DMS 273 (cell line): ENCODE measurements around the gene LAD1.

ENCODE experiments used
- DNase-seq: peaks from one replicate; lab custom pipeline; 2025; ENCODE audit not compliant: unreplicated experiment; lab: John Stamatoyannopoulos, UW

The LAD1 gene

DNA sequence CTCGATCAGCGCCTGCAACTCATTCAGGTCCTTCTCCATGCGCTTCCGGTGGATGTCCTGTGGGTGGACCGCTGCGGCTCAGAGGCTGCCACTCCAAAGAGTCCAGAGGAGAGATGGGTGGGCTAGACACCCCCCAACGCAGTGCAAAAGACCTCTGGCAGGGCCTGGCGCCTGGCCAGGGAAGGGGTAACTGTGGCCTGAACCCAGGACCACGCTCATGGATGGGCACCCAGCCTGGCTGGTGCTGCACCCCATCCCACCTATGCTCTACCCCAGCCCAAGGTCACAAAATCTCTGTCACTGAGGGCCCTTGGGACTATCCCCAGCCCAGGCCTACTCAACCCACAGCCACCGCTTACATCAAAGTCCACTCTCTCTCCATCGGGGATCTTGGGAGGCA, 33.9 kb downstream of the LAD1 start:
- no peak for DNase-seq

DNA sequence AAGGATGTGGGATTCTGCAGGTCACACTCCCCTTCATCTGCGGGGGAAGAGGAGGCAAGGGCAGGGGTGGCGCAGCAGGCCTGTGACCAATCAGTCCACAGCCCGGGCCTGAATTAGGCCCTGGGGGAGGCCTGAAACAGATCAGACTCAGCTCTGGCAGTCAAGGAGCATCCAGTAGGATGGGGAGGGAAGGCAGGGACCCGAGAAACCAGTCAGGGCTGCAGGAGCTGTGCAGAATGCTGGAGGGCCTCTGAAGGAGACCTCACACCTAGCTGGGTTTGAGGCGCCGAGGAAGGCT, 34.4 kb downstream of the LAD1 start:
- DNase-seq = peak; percentile 62

DNA sequence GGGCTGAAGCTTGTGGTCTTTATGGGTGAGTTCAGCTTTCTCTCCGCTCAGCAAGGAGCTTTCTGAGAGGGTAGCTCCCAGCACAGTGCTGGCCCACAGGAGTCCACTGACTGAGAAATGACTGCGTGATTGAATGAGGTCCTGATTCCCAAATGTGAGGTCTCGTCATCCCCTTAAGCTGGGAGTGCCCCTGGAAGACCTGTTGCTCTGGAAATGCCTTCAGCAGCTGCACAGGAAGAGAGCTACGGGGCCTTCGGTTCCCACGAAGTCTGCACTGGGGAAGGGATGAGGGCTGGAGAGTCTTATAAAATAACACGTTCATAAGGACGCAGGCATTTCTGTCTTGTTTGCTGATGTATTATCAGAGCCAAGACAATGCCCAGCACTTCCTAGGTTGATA, 35.7 kb downstream of the LAD1 start:
- DNase-seq = no peak

DNA sequence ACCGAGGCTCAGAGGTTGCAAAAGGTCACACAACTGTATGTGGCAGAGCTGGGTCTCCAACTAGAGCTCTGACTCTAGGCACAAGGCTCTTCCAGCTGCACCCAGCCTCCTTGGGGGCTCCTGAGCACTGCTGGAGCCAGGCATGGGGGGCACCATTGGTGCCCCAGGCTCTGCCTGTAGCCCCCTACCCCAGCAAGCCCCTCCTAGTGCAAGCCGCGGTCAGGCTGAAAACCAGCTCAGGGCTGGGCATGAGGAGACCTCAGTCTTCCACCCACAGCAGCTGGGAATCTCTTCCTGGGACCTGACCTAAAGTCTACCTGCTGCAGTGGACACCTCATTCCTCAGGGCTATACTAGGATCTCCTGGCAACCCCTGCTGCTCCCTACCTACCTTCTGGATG, 36.2 kb downstream of the LAD1 start:
- DNase-seq = no peak

DNA sequence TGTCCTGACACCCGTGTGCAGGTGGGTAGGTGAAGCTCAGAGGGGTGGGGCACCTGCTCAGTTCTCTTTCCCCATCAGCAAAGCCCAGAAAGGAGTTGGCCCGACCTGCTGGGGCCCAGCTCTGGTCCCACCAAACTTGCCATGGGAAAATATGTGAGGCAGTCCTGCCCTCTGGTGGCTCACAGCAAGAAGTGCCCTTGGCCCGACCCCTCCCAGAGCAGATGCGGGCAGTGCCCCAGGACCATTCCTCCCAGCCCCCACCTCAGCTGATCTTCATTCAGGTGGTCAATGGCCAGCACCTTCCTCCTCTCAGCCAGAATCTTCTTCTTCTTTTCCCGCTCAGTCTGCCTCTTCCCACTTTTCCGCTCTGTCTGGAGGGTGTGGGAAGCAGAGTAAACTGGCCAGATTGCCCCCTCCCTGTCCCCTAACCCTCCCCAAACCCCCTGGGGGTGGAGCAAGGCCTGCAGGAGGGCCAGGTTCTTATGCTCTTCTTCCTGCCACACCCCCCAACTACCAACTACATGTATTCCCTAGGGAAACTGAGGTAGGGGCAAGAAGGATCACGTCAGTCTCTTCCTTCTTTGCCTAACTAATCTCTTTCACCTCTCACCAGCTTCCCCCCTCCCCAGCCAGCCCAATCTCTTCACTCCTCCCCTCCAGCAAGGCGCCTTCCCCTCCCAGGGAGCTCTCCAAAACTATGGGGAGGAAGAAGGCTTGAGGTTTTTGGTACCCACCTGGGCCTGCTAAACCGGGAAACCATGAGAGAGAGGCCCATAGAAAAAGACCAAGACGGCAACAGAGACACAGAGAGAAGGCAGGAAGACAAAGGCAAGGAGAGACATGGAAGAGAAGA, 37.2 kb downstream of the LAD1 start:
- peak; percentile 81 for DNase-seq

DNA sequence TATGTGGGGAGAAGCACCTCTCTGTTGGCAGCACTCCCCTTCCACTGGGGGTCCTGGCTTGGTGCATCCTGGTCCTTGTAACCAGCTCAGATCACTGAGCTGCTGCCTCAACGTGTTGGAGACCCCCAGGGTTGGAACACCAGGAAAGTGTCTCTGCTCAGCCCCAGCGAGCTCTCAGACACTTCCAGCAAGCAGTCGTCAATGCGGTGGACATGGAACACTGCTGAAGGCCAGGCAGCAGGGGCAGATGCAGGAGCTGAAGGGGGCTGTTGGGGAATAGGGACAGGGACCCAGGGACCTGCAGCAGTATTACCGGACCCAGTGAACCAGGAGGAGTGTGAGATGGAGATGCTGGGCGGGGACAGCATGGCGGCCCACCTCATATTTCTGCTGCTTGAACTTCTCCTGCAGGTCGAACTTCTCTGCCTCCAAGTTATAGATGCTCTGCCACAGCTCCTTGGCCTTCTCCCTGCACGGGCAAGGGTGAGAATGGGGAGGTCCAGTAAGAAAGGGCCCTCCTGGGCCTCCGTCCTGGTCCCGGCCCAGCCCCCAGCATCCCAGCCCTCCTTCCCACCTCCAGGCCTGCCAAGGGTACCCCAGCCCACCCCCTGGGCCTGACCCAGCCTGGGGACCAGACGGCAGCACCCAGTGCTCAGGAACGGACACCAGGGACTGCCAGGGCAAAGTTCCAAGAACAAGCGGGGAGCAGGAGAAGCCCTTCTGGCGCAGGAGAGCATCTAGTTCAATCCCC, 38.0 kb downstream of the LAD1 start:
- no peak for DNase-seq

DNA sequence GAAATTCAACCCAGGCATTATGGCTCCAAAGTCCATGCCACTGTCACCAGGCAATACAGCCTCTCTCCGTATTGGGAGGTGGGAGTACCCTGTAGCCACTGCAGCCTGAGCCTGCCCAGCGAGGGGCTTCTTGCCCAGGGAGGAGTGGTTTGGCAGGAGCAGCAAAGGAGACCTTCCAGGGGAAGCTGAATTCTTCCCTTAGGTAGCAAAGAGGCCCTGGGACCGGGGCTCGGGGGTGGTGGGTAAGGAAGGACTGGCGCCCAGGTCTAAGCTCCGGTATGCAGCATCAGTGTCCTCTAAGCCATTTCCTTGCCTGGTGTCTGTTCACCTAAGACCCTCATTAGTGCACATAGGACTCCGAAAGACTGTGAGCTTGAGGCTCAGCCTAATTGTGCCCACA, 38.6 kb downstream of the LAD1 start:
- DNase-seq = no peak

DNA sequence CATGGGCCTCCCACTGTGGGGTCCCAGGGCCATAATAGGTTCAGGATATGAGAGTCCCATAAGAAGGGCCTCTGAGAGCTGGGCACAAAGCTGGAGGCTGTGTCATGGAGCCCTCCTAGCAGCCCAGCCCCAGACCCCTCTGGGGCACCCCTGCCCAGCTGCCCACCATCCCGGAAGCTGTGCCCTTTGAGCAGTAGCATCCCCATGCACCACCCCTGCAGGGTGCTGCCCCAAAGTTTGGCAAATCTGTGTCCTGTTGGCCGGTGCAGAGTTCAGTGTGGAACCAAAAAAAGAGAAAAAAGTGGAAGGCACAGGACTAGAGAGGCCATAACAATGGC, 39.3 kb downstream of the LAD1 start:
- no peak for DNase-seq

DNA sequence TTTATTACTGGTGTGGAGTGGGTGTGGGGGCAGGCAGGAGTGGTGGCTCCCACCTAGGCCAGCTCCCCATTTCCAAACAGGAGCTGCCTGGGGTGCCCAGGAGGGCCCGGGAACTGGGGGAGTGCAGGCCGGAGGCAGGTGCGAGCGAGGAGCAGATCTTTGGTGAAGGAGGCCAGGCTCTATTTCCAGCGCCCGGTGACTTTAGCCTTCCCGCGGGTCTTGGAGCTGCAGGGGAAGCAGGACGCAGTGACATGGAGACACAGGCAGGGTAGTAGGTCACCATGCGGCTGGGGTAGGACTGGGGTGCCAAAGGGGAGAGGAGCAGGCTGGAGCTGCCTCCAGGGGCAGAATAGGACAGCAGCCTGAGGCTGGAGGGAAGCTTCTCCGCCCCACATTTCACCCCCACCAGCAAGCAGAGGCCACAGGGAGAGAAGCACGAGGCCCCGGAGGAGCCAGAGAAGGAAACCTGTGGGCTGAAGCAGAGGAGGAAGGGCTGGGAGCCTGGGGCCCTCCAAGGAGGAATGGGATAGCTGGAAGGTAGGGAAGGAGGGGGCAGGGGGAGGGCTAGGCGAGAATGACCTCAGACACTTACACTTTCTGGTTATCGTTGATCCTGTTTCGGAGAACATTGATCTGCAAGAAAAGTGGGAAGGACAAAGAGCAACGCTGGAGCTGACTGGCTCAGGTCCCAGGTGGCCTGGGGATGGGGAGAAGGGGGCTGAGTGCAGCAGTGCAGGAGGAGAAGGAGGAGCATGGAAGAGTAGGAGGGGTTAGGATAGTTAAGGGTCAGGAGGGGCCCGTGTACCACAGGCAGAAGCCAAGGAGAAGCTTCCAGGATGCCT, 39.9 kb downstream of the LAD1 start:
- DNase-seq = no peak

DNA sequence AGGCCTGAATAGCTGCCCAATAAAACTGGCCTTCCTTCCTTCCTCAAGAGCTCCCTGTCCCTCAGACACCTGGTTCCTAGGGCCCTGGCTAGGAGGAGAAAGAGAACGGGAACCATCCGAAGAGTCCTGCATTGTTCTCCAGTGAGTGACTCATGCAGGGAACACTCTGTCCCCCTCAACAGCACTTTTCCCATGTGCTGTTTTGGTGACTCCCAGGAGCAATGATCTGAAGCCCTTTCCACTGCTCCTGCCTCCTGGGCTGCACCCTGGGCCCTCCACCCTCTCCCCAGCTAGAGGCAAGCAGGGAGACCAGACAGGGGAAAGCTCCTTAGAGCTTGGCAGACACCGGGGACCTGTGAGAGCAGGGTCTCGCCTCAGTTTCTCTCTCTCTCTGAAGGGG, 40.5 kb downstream of the LAD1 start:
- DNase-seq = no peak

DNA sequence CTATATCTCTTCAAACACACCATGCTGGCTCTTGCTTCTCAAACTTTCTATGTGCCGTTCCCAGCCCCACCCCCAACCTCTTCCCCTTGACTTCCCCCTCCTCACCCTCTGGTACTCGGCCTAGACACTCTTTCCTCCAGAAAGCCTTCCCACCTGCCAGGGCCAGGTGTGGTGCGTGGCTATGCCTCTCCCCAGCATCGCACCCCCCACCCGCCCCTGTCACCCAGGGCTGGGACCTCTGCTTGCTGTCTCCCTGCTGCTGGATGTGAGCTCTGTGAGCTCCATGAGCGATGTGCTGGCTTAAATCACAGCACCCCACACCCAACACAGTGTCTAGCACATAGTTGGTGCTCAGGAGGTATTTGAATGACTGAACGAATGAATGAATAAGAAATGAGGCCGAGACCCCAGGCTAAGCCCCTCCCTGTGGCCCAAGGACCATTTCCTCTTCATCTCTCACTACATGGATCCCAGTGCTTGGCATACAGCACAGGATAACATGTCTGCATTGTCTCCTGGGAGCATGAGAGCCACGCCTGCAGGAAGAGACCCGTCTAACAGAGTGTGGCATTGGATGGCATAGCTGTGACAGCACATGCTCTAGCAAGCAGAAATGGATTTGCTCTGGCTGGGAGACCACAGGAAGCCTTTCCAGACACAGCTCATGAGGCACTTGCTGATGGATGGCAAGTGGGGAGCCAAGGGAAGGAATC, 41.3 kb downstream of the LAD1 start:
- no peak for DNase-seq

DNA sequence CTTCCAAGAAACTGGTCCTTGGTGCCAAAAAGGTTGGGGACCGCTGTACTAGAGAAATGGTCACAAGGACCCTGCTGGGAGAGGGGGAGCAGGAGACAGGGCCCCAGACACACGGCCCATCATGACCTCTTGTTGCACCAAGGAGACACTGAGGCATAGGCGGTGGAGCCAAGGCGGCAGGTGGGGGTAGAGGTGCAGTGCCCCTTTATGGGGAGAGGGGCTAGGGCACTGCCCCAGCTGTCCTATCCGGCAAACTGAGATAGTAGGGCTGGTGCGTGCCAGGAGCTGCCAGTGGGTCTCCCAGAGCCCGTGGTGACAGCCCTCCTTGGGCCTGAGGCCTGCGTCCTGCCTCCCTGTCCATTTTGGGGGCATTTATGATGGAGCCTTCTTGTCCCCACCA, 41.9 kb downstream of the LAD1 start:
- no peak for DNase-seq

DNA sequence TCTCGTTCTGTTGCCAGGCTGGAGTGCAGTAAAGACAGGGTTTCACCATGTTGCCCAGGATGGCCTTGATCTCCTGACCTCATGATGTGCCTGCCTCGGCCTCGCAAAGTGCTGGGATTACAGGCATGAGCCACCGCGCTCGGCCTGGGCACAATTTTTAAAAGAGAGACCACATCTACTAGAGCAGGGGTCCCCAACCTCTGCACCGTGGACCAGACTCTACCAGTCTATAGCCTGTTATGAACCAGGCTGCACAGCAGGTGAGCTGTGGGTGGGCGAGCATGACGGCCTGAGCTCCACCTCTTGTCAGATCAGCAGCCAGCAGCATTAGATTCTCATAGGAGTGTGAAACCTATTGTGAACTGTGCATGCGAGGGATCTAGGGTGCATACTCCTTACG, 42.4 kb downstream of the LAD1 start:
- no peak for DNase-seq

DNA sequence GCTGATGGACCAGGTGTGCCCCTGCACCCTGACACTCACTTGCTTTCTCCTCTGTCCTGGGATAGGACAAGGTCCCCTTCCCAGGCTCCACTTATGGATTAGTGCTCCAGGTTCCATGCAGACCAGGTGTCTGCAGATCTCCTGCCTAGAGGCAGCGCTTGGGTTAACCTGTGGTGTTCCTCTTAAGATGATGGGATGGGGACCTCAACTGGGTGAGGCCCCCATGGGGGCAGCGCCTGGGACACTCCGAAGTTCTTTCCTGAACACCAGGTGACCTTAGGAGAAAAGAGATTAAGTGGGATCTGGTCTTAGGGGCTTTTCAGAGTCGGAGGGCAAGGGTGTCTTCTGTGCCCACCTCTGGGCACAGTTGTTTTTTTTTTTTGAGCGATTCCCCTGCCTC, 42.9 kb downstream of the LAD1 start:
- DNase-seq = no peak

DNA sequence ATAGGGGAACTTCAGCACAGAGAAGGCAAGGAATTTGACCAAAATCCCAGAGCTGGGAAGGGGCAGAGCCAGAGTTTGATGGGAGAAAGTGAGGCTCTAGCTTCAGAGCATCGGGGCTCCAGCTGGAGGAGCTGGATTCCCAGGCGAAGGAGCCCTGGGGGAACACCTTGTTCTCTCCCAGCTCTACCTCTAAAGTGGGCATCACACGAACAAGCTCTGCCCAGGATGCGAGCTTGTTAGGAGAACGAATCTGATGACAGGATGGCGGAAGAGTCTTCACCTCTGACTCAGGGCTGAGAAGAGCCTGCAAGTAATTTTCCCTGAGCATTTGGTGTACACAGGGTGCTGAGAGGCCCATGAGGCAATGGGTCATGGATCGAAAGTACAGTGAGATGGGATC, 43.7 kb downstream of the LAD1 start:
- no peak for DNase-seq

DNA sequence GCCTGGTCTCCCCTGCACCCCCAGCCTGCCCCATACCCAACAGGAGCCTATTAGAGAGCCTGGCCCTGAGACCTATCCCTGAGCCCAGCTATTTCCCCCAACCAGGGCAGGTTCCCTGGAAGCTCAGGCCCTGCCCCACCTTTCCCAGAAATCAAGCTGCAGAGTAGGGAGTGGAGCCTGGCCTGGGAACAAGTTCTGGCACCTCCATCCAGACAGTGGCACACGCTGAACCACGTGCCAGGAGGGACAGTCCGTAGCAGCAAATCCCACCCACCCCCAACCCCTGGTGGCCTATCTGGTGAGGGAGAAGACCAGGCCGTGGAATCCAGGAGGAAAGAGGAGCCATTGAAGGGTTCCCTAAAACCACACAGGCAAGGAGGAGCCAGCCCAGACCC, 44.2 kb downstream of the LAD1 start:
- no peak for DNase-seq

DNA sequence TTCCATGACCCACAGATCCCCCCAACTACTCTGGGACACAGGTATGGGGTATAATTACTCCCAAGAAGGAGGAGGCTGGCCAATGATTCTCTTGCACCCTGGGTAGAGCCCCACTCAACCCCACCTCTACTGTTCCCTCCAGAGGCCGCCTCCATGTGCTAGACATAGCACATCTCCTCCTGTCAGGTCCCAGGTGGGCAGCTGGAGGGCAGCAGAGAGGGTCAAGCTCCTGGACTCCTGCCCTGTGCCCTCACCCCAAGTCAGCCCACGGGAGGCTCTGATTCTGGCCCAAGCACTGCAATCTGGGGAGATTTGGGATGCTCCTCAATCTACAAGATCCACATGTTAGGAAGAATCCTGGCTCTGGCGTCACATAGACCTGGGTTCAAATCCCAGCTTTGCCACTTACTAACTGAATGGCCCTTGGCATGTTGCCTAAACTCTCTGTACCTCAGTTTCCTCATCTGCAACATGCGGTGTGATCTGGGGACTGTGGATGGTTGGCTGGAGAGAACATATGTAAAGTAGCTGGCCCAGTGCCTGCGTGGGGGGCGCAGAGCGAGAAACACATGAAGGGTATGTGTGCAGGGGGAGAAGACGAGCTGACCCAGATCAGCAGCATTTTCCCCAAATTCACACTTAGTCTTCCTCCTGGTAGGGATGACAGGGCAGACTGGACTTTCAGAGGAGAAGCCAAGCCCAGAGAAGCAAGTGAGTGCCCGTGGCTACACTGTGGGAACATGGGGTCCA, 44.8 kb downstream of the LAD1 start:
- no peak for DNase-seq

DNA sequence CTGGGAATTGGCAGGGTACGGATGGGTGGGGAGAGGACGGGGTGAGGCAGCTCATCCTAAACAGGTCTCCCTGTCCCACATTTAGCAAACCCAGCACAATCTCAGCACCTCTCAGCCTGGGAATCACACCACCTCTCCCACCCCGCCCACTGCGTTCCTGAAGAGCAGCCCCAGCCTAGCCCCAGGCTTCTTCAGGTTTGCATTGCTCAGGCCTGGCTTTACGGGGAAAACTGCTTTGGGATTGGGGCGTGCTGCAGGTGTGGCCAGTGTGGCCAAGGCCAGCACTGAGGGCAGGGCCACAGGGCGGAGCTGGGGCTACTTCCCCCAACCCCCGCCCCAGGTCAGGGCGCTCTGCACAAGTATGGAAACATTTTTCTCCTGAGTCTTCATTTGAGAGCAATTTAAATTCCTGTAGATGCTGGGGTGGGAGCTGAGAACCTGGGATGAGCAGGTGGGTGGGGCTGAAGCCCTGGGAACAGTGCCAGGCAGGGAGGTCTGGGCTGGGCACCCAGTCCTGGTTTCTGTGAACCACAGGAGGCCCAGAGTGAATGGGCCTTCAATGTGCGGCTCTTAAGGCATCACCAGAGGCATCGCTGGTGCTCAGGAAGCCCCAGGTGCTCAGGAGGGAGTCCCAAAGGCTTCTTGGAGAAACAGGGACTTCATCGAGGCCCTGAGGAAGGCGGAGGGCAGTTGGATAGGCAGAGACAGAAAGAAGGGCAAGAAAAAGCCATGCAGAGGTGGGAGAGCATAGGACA, 45.8 kb downstream of the LAD1 start:
- DNase-seq = no peak

DNA sequence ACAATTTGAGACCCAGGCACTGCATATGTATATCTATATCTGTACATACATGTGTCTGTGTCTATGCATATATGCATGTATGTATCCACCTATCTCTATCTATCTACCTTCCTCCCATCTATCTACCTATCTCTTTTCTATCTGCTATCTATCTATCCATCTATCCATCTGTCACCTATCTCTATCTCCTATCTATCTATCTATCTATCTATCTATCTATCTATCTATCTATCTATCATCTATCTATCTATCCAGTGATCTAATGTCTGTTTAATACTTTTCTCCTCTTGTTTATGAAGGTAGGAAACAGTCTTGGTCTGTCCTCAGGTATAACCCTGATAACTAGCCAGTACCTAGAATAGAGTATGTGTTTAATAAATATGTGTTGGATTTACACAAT, 47.5 kb downstream of the LAD1 start:
- no peak for DNase-seq

DNA sequence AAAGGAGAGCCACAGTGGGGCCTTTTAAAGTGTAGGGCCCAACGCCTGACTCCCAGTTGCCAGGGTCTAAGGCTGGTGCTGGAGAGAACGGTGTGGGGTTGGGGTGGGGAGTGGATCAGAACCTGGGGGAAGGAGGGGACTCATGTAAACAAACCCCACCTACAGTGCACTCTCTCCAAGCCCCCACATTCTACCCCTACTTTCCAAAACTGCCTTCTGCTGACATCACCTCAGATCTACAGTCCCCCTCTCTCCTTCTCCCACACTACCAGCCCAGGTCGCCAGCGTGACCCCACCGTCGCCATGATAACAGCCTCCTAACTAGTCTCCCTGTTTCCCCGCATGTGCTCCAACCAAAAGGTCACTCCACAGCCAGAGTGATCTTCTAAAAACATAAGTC, 48.2 kb downstream of the LAD1 start:
- DNase-seq = no peak
